HepG2 (cell line): Measurements from ENCODE around the gene CAPN12. TPM values are rescaled to one million over a fixed set of nuclear protein-coding genes. Genes with fewer than 3 reads are reported as not detected.

Source experiments
- DR1 ChIP-seq: sonication (generic); formaldehyde crosslinking; IDR thresholded peaks from 2 replicates; pipeline ENCODE4 v1.8.0; 2021; ENCODE audit warnings: mild to moderate bottlenecking, missing genetic modification reagents, inconsistent platforms
- GLI4 ChIP-seq: sonication (generic); formaldehyde crosslinking; IDR thresholded peaks from 2 replicates; pipeline ENCODE4 v1.5.1; 2020; ENCODE audit warnings: missing genetic modification reagents, mild to moderate bottlenecking, moderate library complexity, borderline replicate concordance
- JUN ChIP-seq: sonication (generic); formaldehyde crosslinking; IDR thresholded peaks from 2 replicates; pipeline ENCODE4 v1.4.0; 2020; ENCODE audit warnings: mild to moderate bottlenecking, missing genetic modification reagents
- MED8 ChIP-seq: sonication (generic); formaldehyde crosslinking; IDR thresholded peaks from 2 replicates; pipeline ENCODE4 v1.8.1; 2023; ENCODE audit warnings: mild to moderate bottlenecking, missing genetic modification reagents; ENCODE audit not compliant: insufficient replicate concordance
- ZBTB1 ChIP-seq: sonication (generic); formaldehyde crosslinking; IDR thresholded peaks from 2 replicates; pipeline ENCODE4 v1.4.0; 2020; ENCODE audit warnings: missing genetic modification reagents, borderline replicate concordance
- ZNF44 ChIP-seq: sonication (generic); formaldehyde crosslinking; IDR thresholded peaks from 2 replicates; pipeline ENCODE4 v1.5.1; 2020; ENCODE audit warnings: mild to moderate bottlenecking, missing genetic modification reagents
- ZNF788 ChIP-seq: sonication (generic); formaldehyde crosslinking; IDR thresholded peaks from 2 replicates; pipeline ENCODE4 v1.5.0; 2020; ENCODE audit warnings: mild to moderate bottlenecking, missing genetic modification reagents, borderline replicate concordance
- polyA plus RNA-seq, 8 experiments: library from polyadenylated mRNA; depleted of rRNA in 3 of 8; stranded (reverse) in 7 of 8; unstranded in 1 of 8; fragments of >200 nt; fragmentation: Illumina TruSeq in 4 of 8; extraction: Trizol in 4 of 8; gene quantifications; 2 replicates each; pipeline versions ENCODE4 v1.2.1 to v1.2.3, GENCODE V29; 2011 to 2016; ENCODE audit warnings: low read depth in 4 of 8, missing spikeins in 1 of 8, mixed read lengths in 1 of 8; ENCODE audit not compliant: insufficient read depth in 1 of 8
- total RNA-seq, 5 experiments: library from RNA; depleted of rRNA; stranded (reverse); fragments of >200 nt; fragmentation: Illumina TruSeq; extraction: Trizol; gene quantifications; 2 replicates each; pipeline ENCODE4 v1.2.3, GENCODE V29; 2016; ENCODE audit warnings: low read depth in 1 of 5
- TF ChIP-seq, protein P1 (sequence below): IDR thresholded peaks from 2 replicates; pipeline ENCODE4 v1.6.1; 2016; ENCODE audit warnings: control low read depth
- TF ChIP-seq, protein P2 (sequence below): sonication (generic); formaldehyde crosslinking; IDR thresholded peaks from 2 replicates; pipeline ENCODE4; 2020; ENCODE audit warnings: missing genetic modification reagents, mild to moderate bottlenecking, borderline replicate concordance
- TF ChIP-seq, protein P3 (sequence below): IDR thresholded peaks from 2 replicates; pipeline ENCODE4 v1.6.1; 2016; ENCODE audit warnings: missing biosample characterization, missing genetic modification reagents, low read depth
- TF ChIP-seq, protein P4 (sequence below): sonication (generic); formaldehyde crosslinking; IDR thresholded peaks from 2 replicates; pipeline ENCODE4 v1.9.0; 2021; ENCODE audit warnings: missing genetic modification reagents, borderline replicate concordance
- TF ChIP-seq, protein P5 (sequence below): sonication (generic); formaldehyde crosslinking; IDR thresholded peaks from 2 replicates; pipeline ENCODE4 v1.4.0; 2020; ENCODE audit warnings: missing genetic modification reagents, borderline replicate concordance

CAPN12 gene
- total and polyA plus RNA-seq, 2 of the 13 experiments (the other 11 are each of a cell fraction or from before 2014, with no cell fraction given), result 1.6 to 13.6 TPM

DNA sequence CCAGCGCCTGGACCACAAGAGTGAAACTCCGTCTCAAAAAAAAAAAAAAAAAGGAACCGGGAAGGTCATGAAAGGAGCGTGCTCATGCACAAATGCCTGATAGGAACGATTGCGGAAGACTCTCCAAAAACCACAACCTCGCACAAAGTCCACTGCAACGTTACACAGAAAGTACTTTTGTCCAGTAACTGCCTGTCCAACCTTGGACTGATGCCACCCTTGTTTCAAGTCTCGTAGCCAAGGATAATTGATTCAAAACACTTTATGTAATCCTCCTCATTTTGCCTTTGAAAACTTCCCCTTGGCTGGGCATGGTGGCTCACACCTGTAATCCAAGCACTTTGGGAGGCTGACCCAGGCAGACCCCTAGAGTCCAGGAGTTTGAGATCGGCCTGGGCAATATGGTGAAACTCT, 15.3 kb upstream of the CAPN12 start (continued):
- TF ChIP-seq ZBTB1 (CRISPR knock-in tag) (no peak; the same call in 1 of the 2 replicates), MED8 (CRISPR knock-in tag) (peak; percentile 90), ZNF44 (no peak), ZNF788 (CRISPR knock-in tag) (peak; percentile 82; the same call in 1 of the 2 replicates), DR1 (CRISPR knock-in tag) (no peak), JUN (CRISPR knock-in tag) (peak; percentile 59; the same call in 1 of the 2 replicates), GLI4 (CRISPR knock-in tag) (no peak)
- TF ChIP-seq, protein P1, sequence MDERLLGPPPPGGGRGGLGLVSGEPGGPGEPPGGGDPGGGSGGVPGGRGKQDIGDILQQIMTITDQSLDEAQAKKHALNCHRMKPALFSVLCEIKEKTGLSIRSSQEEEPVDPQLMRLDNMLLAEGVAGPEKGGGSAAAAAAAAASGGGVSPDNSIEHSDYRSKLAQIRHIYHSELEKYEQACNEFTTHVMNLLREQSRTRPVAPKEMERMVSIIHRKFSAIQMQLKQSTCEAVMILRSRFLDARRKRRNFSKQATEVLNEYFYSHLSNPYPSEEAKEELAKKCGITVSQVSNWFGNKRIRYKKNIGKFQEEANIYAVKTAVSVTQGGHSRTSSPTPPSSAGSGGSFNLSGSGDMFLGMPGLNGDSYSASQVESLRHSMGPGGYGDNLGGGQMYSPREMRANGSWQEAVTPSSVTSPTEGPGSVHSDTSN, result no peak
- TF ChIP-seq, protein P2, sequence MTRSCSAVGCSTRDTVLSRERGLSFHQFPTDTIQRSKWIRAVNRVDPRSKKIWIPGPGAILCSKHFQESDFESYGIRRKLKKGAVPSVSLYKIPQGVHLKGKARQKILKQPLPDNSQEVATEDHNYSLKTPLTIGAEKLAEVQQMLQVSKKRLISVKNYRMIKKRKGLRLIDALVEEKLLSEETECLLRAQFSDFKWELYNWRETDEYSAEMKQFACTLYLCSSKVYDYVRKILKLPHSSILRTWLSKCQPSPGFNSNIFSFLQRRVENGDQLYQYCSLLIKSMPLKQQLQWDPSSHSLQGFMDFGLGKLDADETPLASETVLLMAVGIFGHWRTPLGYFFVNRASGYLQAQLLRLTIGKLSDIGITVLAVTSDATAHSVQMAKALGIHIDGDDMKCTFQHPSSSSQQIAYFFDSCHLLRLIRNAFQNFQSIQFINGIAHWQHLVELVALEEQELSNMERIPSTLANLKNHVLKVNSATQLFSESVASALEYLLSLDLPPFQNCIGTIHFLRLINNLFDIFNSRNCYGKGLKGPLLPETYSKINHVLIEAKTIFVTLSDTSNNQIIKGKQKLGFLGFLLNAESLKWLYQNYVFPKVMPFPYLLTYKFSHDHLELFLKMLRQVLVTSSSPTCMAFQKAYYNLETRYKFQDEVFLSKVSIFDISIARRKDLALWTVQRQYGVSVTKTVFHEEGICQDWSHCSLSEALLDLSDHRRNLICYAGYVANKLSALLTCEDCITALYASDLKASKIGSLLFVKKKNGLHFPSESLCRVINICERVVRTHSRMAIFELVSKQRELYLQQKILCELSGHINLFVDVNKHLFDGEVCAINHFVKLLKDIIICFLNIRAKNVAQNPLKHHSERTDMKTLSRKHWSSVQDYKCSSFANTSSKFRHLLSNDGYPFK (CRISPR knock-in tag), result no peak
- TF ChIP-seq, protein P3, sequence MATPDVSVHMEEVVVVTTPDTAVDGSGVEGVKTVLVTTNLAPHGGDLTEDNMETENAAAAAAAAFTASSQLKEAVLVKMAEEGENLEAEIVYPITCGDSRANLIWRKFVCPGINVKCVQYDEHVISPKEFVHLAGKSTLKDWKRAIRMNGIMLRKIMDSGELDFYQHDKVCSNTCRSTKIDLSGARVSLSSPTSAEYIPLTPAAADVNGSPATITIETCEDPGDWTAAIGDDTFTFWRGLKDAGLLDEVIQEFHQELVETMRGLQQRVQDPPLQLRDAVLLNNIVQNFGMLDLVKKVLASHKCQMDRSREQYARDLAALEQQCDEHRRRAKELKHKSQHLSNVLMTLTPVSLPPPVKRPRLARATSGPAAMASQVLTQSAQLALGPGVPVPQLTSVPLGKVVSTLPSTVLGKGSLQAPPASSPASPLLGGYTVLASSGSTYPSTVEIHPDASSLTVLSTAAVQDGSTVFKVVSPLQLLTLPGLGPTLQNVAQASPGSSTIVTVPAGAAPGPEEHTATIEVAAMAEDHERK, result no peak
- TF ChIP-seq, protein P4, sequence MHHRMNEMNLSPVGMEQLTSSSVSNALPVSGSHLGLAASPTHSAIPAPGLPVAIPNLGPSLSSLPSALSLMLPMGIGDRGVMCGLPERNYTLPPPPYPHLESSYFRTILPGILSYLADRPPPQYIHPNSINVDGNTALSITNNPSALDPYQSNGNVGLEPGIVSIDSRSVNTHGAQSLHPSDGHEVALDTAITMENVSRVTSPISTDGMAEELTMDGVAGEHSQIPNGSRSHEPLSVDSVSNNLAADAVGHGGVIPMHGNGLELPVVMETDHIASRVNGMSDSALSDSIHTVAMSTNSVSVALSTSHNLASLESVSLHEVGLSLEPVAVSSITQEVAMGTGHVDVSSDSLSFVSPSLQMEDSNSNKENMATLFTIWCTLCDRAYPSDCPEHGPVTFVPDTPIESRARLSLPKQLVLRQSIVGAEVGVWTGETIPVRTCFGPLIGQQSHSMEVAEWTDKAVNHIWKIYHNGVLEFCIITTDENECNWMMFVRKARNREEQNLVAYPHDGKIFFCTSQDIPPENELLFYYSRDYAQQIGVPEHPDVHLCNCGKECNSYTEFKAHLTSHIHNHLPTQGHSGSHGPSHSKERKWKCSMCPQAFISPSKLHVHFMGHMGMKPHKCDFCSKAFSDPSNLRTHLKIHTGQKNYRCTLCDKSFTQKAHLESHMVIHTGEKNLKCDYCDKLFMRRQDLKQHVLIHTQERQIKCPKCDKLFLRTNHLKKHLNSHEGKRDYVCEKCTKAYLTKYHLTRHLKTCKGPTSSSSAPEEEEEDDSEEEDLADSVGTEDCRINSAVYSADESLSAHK, result no peak
- TF ChIP-seq, protein P5, sequence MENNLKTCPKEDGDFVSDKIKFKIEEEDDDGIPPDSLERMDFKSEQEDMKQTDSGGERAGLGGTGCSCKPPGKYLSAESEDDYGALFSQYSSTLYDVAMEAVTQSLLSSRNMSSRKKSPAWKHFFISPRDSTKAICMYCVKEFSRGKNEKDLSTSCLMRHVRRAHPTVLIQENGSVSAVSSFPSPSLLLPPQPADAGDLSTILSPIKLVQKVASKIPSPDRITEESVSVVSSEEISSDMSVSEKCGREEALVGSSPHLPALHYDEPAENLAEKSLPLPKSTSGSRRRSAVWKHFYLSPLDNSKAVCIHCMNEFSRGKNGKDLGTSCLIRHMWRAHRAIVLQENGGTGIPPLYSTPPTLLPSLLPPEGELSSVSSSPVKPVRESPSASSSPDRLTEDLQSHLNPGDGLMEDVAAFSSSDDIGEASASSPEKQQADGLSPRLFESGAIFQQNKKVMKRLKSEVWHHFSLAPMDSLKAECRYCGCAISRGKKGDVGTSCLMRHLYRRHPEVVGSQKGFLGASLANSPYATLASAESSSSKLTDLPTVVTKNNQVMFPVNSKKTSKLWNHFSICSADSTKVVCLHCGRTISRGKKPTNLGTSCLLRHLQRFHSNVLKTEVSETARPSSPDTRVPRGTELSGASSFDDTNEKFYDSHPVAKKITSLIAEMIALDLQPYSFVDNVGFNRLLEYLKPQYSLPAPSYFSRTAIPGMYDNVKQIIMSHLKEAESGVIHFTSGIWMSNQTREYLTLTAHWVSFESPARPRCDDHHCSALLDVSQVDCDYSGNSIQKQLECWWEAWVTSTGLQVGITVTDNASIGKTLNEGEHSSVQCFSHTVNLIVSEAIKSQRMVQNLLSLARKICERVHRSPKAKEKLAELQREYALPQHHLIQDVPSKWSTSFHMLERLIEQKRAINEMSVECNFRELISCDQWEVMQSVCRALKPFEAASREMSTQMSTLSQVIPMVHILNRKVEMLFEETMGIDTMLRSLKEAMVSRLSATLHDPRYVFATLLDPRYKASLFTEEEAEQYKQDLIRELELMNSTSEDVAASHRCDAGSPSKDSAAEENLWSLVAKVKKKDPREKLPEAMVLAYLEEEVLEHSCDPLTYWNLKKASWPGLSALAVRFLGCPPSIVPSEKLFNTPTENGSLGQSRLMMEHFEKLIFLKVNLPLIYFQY (CRISPR knock-in tag), result no peak
